OCI-LY7 (cell line): ENCODE data around the gene MT1H.

ENCODE experiments used
- EZH2phosphoT487 ChIP-seq: fragments of 200-600 bp; sonication (generic); IDR thresholded peaks from 2 replicates; pipeline ENCODE4 v1.6.1; 2018; ENCODE audit warnings: low read depth, borderline replicate concordance, mild to moderate bottlenecking, mixed run types, antibody characterized with exemption, low read length, moderate library complexity, mixed read lengths
- TF ChIP-seq, protein P1 (sequence below): fragments of 200-600 bp; sonication (generic); conservative IDR thresholded peaks from 2 replicates; pipeline ENCODE4 v1.5.1; 2014; ENCODE audit warnings: mild to moderate bottlenecking, antibody characterized with exemption, low read length, moderate library complexity, mixed read lengths

DNA sequence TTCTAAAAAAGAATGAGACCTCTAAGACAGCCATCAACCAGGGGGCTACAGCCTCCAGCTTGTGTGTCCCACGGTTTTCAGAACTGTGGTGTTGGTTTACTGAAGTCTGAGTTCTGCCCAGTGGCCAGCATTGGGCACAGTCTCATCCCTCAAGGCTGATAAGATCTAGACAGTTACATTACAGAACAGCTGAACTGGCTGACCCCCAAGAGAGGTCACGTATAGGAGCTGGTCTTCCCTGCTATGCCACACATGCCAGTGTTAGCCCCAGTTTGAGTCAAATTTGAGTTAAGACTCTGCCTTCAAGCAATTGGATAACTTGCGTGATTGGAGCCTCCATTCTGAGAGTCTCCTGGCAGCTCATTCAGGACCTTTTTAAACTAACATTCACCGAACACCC lies 45.5 kb downstream of the MT1H start:
- TF ChIP-seq, protein P1, sequence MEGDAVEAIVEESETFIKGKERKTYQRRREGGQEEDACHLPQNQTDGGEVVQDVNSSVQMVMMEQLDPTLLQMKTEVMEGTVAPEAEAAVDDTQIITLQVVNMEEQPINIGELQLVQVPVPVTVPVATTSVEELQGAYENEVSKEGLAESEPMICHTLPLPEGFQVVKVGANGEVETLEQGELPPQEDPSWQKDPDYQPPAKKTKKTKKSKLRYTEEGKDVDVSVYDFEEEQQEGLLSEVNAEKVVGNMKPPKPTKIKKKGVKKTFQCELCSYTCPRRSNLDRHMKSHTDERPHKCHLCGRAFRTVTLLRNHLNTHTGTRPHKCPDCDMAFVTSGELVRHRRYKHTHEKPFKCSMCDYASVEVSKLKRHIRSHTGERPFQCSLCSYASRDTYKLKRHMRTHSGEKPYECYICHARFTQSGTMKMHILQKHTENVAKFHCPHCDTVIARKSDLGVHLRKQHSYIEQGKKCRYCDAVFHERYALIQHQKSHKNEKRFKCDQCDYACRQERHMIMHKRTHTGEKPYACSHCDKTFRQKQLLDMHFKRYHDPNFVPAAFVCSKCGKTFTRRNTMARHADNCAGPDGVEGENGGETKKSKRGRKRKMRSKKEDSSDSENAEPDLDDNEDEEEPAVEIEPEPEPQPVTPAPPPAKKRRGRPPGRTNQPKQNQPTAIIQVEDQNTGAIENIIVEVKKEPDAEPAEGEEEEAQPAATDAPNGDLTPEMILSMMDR = no peak
- no peak for TF ChIP-seq EZH2phosphoT487
